Ishikawa (cell line): ENCODE measurements around the gene AASDHPPT.

Source experiments
- CEBPB ChIP-seq: IDR thresholded peaks from 2 replicates; pipeline ENCODE4 v1.6.1; 2012
- CREB1 ChIP-seq: IDR thresholded peaks from 2 replicates; pipeline ENCODE4 v1.6.1; 2012; ENCODE audit warnings: low read depth
- EGR1 ChIP-seq: IDR thresholded peaks from 2 replicates; pipeline ENCODE4 v1.6.1; 2012
- EP300 ChIP-seq: IDR thresholded peaks from 2 replicates; pipeline ENCODE4 v1.6.1; 2012; ENCODE audit warnings: borderline replicate concordance
- MAX ChIP-seq: IDR thresholded peaks from 2 replicates; pipeline ENCODE4 v1.6.1; 2012
- NFIC ChIP-seq: IDR thresholded peaks from 2 replicates; pipeline ENCODE4 v1.6.1; 2012
- RAD21 ChIP-seq: IDR thresholded peaks from 2 replicates; pipeline ENCODE4 v1.6.1; 2012; ENCODE audit warnings: low read depth
- TAF1 ChIP-seq: IDR thresholded peaks from 2 replicates; pipeline ENCODE4 v1.6.1; 2012; ENCODE audit warnings: low read depth, mild to moderate bottlenecking
- TCF12 ChIP-seq: IDR thresholded peaks from 2 replicates; pipeline ENCODE4 v1.6.1; 2012; ENCODE audit warnings: low read depth
- TEAD4 ChIP-seq: IDR thresholded peaks from 2 replicates; pipeline ENCODE4 v1.6.1; 2012
- YY1 ChIP-seq: IDR thresholded peaks from 2 replicates; pipeline ENCODE4 v1.6.1; 2012; ENCODE audit warnings: low read depth

GRCh38 chr11:106101819-106102218, 24.4 kb downstream of the AASDHPPT start:
- TF ChIP-seq NFIC, result no peak
- TF ChIP-seq CEBPB, result no peak
- TF ChIP-seq TEAD4, result no peak
- TF ChIP-seq TAF1, result no peak
- no peak for TF ChIP-seq MAX
- no peak for TF ChIP-seq RAD21
- TF ChIP-seq TCF12, result no peak
- TF ChIP-seq EP300, result no peak
- no peak for TF ChIP-seq CREB1
- TF ChIP-seq YY1, result no peak
- no peak for TF ChIP-seq EGR1
